ENCODE data around the gene FNDC3B. TPM values are rescaled to one million over a fixed set of nuclear protein-coding genes. Genes with fewer than 3 reads are reported as not detected.

FNDC3B gene
- total RNA-seq, 4 donors from 2014 or later = 59.8 to 72.6 (median 65.6) TPM

- Histone ChIP-seq H3K4me3 (no peak overlapping the region), H3K36me3 (no peaks in the 10 kb centered on the region), H3K4me1 (peaks cover 47 to 71% (median 56%) of the 10 kb centered on the region in 4 donors), H3K9me3 (no peaks in the 10 kb centered on the region), H3K27ac (replicated peaks in 1 of 4) (no peak overlapping the region), H3K27me3 (no peaks in the 10 kb centered on the region)
- 62% methylated on average over 5 of the region's 5 CpGs for WGBS
- no peak for DNase-seq (ENCODE audit: extremely low spot score)
- intact Hi-C loops (cut with DNase I) = no loop called here
- TF ChIP-seq POLR2AphosphoS5 (IDR thresholded peaks at IDR 0.05) = no peak
- no peak for TF ChIP-seq POLR2A (IDR thresholded peaks at IDR 0.05; ENCODE audit: low read depth)
- no peak for TF ChIP-seq CTCF (IDR thresholded peaks at IDR 0.05)
- no peak for TF ChIP-seq EP300 (IDR thresholded peaks at IDR 0.05)
Measured at GRCh38 chr3:172218350-172219323, 179.3 kb downstream of the FNDC3B start.

GRCh38 chr3:172219750-172220149 lies 180.4 kb downstream of the FNDC3B start:
- Histone ChIP-seq H3K27me3 (no peaks in the 10 kb centered on the region), H3K36me3 (no peaks in the 10 kb centered on the region), H3K4me3 (no peak overlapping the region), H3K9me3 (no peaks in the 10 kb centered on the region), H3K27ac (replicated peaks in 1 of 4) (no peak overlapping the region), H3K4me1 (peaks cover 37 to 60% (median 49%) of the 10 kb centered on the region in 4 donors)
- TF ChIP-seq CTCF (IDR thresholded peaks at IDR 0.05) = no peak
- no peak for TF ChIP-seq POLR2AphosphoS5 (IDR thresholded peaks at IDR 0.05)
- intact Hi-C loops (cut with DNase I) = no loop called here
- DNase-seq (ENCODE audit: extremely low spot score) = no peak

- WGBS = 81% methylated on average over 2 of the region's 2 CpGs
- Histone ChIP-seq H3K27me3 (no peaks in the 10 kb centered on the region), H3K36me3 (no peaks in the 10 kb centered on the region), H3K9me3 (no peaks in the 10 kb centered on the region), H3K4me3 (no peak overlapping the region), H3K4me1 (peaks cover 34 to 49% (median 41%) of the 10 kb centered on the region in 4 donors), H3K27ac (replicated peaks in 1 of 4) (no peak overlapping the region)
- TF ChIP-seq CTCF (IDR thresholded peaks at IDR 0.05) (no peak), EP300 (IDR thresholded peaks at IDR 0.05) (no peak), POLR2A (IDR thresholded peaks at IDR 0.05; ENCODE audit: low read depth) (no peak), POLR2AphosphoS5 (IDR thresholded peaks at IDR 0.05) (no peak)
- DNase-seq (ENCODE audit: extremely low spot score) = no peak
- intact Hi-C loops (cut with DNase I) = no loop called here
Measured at GRCh38 chr3:172221547-172221946, 182.2 kb downstream of the FNDC3B start.

- TF ChIP-seq CTCF (IDR thresholded peaks at IDR 0.05) (no peak), EP300 (IDR thresholded peaks at IDR 0.05) (no peak), POLR2A (IDR thresholded peaks at IDR 0.05; ENCODE audit: low read depth) (no peak), POLR2AphosphoS5 (IDR thresholded peaks at IDR 0.05) (no peak)
- H3K4me1 ChIP-seq = peaks cover 29 to 41% (median 32%) of the 10 kb centered on the region in 4 donors
- WGBS = 82% methylated on average over 10 of the region's 10 CpGs
Measured at GRCh38 chr3:172222478-172223071, 183.2 kb downstream of the FNDC3B start.

More at GRCh38 chr3:172222478-172223071, 183.2 kb downstream of the FNDC3B start:
- Histone ChIP-seq H3K4me3 (no peak overlapping the region), H3K36me3 (peaks cover 0 to 8% (median 4%) of the 10 kb centered on the region in 4 donors), H3K9me3 (no peaks in the 10 kb centered on the region), H3K27me3 (no peaks in the 10 kb centered on the region), H3K27ac (replicated peaks in 1 of 4) (no peak overlapping the region)
- DNase-seq (ENCODE audit: extremely low spot score) = no peak
- intact Hi-C loops (cut with DNase I) = no loop called here

Measured in esophagus muscularis mucosa (tissue), 4 donors.